HepG2 (cell line): ENCODE data around the gene SLC2A4. TPM values are rescaled to one million over a fixed set of nuclear protein-coding genes. Genes with fewer than 3 reads are reported as not detected.

Experiments used
- AGO1 ChIP-seq: fragments of 200-400 bp; formaldehyde crosslinking; IDR thresholded peaks from 2 replicates; pipeline ENCODE4 v1.6.1; 2017; ENCODE audit warnings: mild to moderate bottlenecking, low read depth, low read length, moderate library complexity; ENCODE audit not compliant: poor library complexity, severe bottlenecking
- CEBPZ ChIP-seq: IDR thresholded peaks from 2 replicates; pipeline ENCODE4 v1.6.1; 2012; ENCODE audit warnings: low read length, improper control_type of control experiment
- ELF4 ChIP-seq: sonication (generic); formaldehyde crosslinking; IDR thresholded peaks from 2 replicates; pipeline ENCODE4 v1.5.0; 2020; ENCODE audit warnings: missing genetic modification reagents, mild to moderate bottlenecking, moderate library complexity, borderline replicate concordance
- EZH2 ChIP-seq: conservative IDR thresholded peaks from 2 replicates; pipeline ENCODE4 v1.6.1; 2012; ENCODE audit warnings: mild to moderate bottlenecking, low read depth, low read length, moderate library complexity
- MED1 ChIP-seq: sonication (generic); formaldehyde crosslinking; IDR thresholded peaks from 2 replicates; pipeline ENCODE4 v1.4.0; 2020; ENCODE audit warnings: missing genetic modification reagents
- MIXL1 ChIP-seq: IDR thresholded peaks from 2 replicates; pipeline ENCODE4 v1.6.1; 2016
- NPAS2 ChIP-seq: sonication (generic); formaldehyde crosslinking; IDR thresholded peaks from 2 replicates; pipeline ENCODE4 v1.8.0; 2022; ENCODE audit warnings: mild to moderate bottlenecking, missing genetic modification reagents, borderline replicate concordance
- PAF1 ChIP-seq: IDR thresholded peaks from 2 replicates; pipeline ENCODE4 v1.6.1; 2016; ENCODE audit warnings: missing genetic modification reagents, missing compliant biosample characterization
- ZGPAT ChIP-seq: IDR thresholded peaks from 2 replicates; pipeline ENCODE4 v1.6.1; 2016; ENCODE audit warnings: mild to moderate bottlenecking
- ZNF354B ChIP-seq: sonication (generic); formaldehyde crosslinking; IDR thresholded peaks from 2 replicates; pipeline ENCODE4 v1.8.0; 2022; ENCODE audit warnings: mild to moderate bottlenecking, missing genetic modification reagents
- ZNF407 ChIP-seq: sonication (generic); formaldehyde crosslinking; IDR thresholded peaks from one replicate; pipeline ENCODE4 v1.5.1; 2020; ENCODE audit warnings: mild to moderate bottlenecking, missing genetic modification reagents; ENCODE audit errors: not compliant biosample characterization
- ZNF615 ChIP-seq: sonication (generic); formaldehyde crosslinking; IDR thresholded peaks from 2 replicates; pipeline ENCODE4 v1.5.0; 2020; ENCODE audit warnings: mild to moderate bottlenecking, missing genetic modification reagents, borderline replicate concordance
- ZNF703 ChIP-seq: sonication (generic); formaldehyde crosslinking; IDR thresholded peaks from 2 replicates; pipeline ENCODE4 v1.5.1; 2020; ENCODE audit warnings: missing genetic modification reagents, mild to moderate bottlenecking, moderate library complexity, borderline replicate concordance
- ZNF790 ChIP-seq: sonication (generic); formaldehyde crosslinking; IDR thresholded peaks from 2 replicates; pipeline ENCODE4 v1.8.0; 2022; ENCODE audit warnings: missing genetic modification reagents, mild to moderate bottlenecking, borderline replicate concordance
- ZSCAN21 ChIP-seq: sonication (generic); formaldehyde crosslinking; IDR thresholded peaks from 2 replicates; pipeline ENCODE4 v1.8.0; 2022; ENCODE audit warnings: mild to moderate bottlenecking, missing genetic modification reagents, moderate library complexity, borderline replicate concordance
- polyA plus RNA-seq, 8 experiments: library from polyadenylated mRNA; depleted of rRNA in 3 of 8; stranded (reverse) in 7 of 8; unstranded in 1 of 8; fragments of >200 nt; fragmentation: Illumina TruSeq in 4 of 8; extraction: Trizol in 4 of 8; gene quantifications; 2 replicates each; pipeline versions ENCODE4 v1.2.1 to v1.2.3, GENCODE V29; 2011 to 2016; ENCODE audit warnings: low read depth in 4 of 8, missing spikeins in 1 of 8, mixed read lengths in 1 of 8; ENCODE audit not compliant: insufficient read depth in 1 of 8
- total RNA-seq, 5 experiments: library from RNA; depleted of rRNA; stranded (reverse); fragments of >200 nt; fragmentation: Illumina TruSeq; extraction: Trizol; gene quantifications; 2 replicates each; pipeline ENCODE4 v1.2.3, GENCODE V29; 2016; ENCODE audit warnings: low read depth in 1 of 5

SLC2A4 gene
- total and polyA plus RNA-seq, 2 of the 13 experiments (the other 11 are each of a cell fraction or from before 2014, with no cell fraction given) = 4.9 to 5.8 TPM

GRCh38 chr17:7314719-7315569, 33.4 kb downstream of the SLC2A4 start, which contains the start of gene GPS2 (continued):
- TF ChIP-seq ZNF354B (CRISPR knock-in tag) (no peak; the same call in 1 of the 2 replicates), ZNF703 (CRISPR knock-in tag) (no peak), CEBPZ (no peak), ZSCAN21 (CRISPR knock-in tag) (peak; percentile 82; the same call in 1 of the 2 replicates), ZNF407 (CRISPR knock-in tag) (no peak), ZGPAT (CRISPR knock-in tag) (peak; percentile 85), NPAS2 (no peak), MED1 (CRISPR knock-in tag) (peak; percentile 83), ELF4 (CRISPR knock-in tag) (no peak), ZNF790 (CRISPR knock-in tag) (no peak), ZNF615 (CRISPR knock-in tag) (no peak), EZH2 (no peak), AGO1 (peak; percentile 81), PAF1 (CRISPR knock-in tag) (no peak), MIXL1 (CRISPR knock-in tag) (peak; percentile 81)
